ENCODE measurements around the gene YWHAH.

DNA sequence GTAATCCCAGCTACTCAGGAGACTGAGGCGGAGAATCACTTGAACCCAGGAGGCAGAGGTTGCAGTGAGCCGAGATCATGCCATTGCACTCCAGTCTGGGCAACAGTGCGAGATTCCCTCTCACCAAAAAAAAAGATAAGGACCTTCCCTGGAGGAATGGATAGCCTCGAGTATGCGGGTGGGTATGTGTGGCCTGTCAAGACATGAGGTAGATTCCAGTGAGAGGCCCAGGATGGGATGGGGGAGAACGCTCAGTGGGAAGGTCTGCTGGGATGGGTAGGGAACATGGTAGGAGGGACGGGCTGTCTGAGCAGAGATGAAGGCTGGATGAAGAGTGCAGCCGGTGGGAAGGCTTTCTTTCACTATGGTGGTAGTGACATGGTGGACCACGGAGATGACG, 39.0 kb upstream of the YWHAH start:
- TF ChIP-seq, protein P1, sequence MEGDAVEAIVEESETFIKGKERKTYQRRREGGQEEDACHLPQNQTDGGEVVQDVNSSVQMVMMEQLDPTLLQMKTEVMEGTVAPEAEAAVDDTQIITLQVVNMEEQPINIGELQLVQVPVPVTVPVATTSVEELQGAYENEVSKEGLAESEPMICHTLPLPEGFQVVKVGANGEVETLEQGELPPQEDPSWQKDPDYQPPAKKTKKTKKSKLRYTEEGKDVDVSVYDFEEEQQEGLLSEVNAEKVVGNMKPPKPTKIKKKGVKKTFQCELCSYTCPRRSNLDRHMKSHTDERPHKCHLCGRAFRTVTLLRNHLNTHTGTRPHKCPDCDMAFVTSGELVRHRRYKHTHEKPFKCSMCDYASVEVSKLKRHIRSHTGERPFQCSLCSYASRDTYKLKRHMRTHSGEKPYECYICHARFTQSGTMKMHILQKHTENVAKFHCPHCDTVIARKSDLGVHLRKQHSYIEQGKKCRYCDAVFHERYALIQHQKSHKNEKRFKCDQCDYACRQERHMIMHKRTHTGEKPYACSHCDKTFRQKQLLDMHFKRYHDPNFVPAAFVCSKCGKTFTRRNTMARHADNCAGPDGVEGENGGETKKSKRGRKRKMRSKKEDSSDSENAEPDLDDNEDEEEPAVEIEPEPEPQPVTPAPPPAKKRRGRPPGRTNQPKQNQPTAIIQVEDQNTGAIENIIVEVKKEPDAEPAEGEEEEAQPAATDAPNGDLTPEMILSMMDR (conservative IDR thresholded peaks at IDR 0.05), result no peak
- TF ChIP-seq ZFX (IDR thresholded peaks at IDR 0.05), result no peak

Data from C4-2B (cell line).